Islet precursor cell (in vitro differentiated cells): ENCODE measurements around the gene EHD1.

Experiments used
- DNase-seq: peaks from one replicate; pipeline ENCODE4 v3.0.0-alpha.2; 2018

The EHD1 gene

DNA sequence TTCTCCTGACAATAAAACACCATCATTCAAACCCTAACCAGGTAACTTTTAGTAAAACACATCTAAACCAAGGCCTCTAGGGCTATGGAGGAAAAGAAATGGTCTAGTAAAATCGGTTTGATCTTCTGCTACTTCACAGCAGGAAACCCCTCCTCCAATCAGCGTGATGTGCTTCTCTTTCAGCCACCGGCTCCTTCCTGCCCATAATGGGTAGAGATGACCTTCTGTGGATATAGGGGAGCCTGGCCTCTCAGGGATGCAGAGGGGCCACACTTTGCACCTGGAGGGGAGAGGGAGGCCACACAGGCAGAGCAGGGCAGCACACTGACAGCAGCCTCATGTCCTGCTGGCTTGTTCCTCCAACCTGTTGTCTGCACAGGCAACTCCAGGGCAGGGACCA is 6.9 kb downstream of the EHD1 start:
- no peak for DNase-seq

DNA sequence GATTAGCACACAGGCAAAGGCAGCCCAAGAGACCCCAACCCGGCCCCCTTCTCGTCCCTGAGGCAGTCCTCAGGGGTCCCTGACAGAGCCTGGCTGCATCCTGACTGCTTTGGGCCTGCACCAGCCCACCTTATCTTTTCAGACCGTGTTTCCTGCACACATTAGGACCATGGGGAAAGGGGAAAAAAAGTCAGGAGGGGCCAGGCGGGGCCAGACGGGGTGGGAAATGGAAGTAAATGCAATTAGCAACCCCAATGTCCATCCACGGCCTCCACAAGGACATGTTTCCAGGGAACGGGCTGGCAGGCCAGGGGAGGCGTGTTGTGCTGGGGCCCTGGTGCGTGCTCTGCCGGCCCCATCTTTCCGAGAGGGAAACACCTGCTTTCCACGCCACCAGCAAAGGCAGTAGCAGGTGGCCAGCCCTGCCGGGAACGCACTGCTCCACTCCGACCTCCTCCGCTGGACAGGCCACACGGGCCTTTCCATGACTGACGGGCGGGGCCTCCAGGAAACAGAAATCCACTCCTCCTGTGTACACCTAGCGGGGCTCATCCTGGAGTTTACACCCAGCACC is 7.4 kb downstream of the EHD1 start:
- no peak for DNase-seq

DNA sequence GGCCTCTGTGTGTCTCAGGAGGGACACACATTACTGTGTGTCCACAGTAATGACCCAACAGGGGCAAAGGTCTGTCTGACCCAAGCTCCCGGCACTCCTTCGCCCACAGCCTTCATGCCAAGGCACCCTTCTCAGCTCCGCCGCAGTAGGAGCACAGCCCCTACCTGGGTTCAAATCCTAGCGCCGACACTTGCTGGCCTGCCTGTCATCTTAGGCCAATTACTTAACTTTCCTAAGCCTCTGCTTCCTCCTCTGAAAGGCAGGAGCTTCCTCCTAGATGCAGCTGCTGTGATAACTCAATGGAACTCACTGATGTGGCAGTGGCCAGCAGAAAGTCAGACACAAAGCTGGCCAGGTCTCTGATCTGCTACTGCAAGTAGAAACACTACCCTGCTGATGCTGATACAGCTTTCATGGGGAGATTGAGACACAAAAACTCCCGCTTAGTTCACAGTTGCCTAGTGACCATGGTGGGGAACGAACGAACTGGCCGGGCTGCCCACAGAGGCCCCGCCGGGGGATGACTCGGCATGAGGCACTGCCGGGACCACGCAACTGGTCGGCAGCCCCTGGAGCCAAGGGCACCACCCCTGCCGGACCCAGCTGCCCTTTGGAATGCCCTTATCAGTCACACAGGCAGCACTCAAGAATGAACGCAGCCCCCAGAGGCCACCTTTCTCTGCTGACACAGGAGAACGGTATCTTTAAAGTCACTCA is 8.1 kb downstream of the EHD1 start:
- peak; percentile 84 for DNase-seq

DNA sequence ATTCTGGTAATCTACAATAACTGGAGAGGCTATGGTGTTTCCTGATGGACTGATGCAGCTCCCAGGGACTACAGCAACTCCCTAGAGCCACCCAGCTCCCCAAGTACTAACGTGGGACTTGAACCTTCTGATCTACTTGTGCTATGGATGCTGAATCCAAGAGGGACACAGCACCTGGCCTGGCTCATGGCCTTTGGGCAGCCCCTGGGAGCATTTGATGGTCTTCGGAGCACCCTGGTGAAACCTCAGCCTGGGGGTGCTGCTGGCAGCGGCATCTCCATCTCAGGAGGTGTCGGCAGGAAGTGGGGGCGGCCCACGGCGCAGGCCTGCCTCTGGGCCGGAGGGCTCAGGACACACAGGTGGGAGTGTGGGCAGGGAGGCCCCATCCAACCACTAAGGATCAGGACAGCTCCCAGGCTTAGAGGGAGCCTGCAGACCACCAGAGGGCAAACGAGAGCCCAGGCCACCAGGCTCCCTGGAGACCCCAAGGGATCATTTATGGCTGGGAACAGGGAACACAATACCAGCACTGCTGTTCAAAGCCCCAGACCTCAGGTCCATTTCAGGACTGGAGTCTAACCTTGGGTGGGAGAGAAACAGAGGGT is 8.7 kb downstream of the EHD1 start:
- DNase-seq: no peak

DNA sequence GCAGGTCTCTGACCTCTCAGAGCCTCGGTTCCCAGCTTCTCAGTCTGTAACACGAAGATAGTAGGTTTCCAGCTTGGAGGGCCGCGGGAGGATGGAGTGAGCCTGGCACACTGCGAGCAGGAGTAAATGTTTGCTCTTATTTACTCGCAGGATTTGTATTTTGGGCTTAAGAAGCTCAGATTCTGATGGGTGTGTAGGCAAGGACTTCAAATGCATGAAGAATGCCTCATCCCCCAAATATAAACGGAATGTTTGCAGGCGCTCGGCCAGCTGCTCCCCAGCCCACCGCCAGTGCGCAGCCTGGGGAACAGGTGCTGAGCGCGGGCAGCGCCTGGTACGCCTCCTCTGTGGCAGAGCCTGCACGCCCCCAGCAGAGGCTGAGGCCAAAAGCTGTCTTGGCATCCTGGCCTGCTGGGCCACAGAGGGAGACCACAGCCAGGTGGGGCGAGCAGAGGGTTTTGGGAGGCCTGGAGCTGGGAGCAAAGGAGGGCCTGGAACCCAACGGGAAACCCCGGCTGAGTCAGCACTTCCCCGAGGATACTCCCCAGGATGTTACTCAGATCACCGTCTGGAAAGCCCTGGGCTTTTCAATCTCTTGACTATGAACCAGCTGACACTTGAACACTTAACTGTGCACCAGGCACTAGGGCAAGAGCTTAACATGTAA is 9.4 kb downstream of the EHD1 start:
- no peak for DNase-seq

DNA sequence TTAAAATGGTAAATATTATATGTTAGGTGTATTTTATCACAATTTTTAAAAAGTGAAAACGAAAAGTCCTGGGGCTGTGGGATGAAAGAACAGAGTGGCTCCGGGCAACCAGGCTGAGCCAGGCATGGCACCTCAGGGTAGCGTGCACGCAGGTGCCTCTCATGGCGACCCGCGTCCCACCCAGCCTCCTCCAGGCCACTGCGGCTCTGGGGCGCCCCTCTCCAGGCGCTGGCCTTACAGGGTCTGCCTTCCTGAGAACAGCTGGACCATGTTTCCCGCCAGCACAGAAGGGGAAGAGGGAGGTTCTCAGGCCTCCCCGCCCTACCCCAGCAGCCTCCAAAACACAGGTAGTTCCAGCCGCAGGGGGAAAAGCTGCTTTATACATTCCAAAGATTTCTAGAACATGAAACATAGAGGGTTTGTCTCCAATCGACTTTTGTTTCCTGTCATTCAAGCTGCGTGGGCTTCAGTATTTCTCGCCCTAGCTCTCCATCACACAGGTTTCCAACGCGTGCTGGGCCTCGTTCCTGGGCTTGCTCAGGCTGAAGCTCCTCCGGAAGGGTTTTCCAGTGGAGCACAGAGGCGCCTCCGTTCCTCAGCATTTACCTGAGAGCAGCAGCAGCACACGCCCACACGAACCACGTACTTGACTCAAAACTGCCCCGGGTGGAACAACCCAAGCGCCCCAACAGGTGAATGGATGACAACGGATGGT is 10.5 kb downstream of the EHD1 start:
- no peak for DNase-seq

DNA sequence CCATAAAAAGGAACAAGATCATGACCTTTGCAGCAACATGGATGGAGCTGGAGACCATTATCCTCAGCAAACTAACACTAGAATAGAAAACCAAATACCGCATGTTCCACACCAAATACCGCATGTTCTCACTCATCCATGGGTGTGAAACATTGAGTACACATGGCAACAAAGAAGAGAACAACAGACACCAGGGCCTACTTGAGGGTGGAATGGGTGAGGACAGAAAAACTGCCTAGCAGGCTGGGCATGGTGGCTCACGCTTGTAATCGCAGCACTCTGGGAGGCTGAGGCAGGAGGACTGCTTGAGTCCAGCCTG is 12.3 kb downstream of the EHD1 start:
- DNase-seq: no peak

DNA sequence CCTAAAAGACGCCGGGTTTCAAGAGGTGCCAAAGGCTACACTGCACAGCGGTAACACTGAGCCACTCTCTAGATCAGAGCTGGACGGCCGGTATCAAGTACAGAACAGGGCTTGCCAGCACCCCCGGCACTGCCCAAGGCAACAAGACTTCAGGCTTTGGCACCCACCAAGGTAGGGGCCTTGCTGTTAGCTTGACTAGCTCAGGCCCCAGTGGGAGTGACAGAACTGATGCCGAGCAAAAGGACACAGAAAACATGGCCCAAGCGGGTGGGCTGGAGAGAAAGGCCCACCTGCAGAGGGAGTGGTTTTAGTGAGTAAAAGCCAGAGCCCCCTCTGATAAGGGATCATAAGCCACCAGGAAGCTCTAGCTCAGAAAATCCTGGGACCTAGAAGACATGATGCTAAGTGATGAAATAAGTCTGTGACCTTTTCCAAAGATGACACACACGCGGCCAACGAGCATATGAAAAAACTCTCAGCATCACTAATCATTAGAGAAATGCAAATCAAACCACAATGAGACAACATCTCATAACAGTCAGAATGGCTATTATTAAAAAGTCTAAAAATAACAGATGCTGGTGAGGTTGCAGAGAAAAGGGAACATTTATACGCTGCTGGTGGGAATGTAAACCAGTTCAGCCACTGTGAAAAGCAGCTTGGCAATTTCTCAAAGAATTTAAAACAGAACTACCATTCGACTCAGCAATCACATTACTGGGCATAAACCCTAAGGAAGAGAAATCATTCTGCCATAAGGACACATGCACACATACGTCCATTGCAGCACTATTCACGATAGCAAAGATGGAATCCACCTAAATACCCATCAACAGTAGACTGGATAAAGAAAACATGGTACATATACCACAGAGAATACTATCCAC is 12.9 kb downstream of the EHD1 start:
- DNase-seq: no peak

DNA sequence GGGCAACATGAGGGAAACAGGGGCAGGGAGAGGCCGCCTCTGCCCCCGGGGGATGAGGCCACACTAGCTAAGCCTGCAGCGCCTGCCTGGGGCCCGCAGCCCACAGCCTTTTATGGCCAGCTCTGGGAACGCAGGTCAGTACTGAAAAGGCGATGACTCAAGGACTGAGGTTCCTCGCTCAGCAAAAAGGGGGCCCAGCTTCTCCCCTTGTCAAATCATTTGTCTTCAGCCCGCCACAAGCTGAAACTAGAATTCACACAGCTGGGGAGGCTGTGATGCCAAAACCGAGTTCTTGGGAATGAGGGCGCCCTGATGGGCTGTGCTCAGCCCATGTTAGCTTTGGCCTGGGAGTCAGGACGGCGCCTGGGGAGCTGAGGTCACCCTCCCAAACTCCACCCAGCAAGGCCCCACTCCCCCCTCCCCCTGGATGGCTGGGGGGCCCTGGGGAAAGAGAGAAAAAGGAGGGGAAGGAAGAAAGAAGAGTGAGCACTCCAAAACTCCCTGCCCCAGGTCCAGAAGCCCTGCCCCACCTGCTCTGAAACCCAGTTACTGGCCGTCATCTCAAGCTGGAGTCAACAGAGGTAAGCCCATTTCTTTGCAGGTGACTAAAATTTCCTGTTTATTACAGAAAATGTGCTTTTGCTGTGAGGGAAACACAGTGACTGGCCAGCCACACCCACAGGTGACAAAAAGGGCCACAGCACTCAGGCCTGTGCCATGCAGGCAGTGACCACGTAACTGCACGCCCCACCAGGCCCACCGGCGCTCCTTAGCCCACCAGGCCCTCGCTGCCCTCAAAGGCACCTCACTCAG is 13.7 kb downstream of the EHD1 start:
- peak; percentile 82 for DNase-seq

DNA sequence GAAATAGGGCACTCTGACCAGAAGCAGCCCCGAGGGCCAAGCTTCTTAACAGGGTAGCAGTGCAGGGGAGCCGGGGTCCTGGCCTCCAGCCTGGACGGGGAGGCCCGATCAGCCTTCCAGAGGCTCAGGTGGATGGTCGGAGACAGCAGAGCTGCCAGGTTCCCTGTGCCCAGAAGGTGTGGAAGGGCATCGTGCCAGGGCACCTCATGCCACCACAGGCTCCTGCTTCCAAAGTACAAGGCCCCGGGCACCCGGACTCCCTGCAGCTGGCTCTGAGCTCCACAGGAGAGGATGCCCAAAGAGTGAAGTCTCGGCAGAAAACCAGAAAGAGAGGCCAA is 14.3 kb downstream of the EHD1 start:
- no peak for DNase-seq

DNA sequence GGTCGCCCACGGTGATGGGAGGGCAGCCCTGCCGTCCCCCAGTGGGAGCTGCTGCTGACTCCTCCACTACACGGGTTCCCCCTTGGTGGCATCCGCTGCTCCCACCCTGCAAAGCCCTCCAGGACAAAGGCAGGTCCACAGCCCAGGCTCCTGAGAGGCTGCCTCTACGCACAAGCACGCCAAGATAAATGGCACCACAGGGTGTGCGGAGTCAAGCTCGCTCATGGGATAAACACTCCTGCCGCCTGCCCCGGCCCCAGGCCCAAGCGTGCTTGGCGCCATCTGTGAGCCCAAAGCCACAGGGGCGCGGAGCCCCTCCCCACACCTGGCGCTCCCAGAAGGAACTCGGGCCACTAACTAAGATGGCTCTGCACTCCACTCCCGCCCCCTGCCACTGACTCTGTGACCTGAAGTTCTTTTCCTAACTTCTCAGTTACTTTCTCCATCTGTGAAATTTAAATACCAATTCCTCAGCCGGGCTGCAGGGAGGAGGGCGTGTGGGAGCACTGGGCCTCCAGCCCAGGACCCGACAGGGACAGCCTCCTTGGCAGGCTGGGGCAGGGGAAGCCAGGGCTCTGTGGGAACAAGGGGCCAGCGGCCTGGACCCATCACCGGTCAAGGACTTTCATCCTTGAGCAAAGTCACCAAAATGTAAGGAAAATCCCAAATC is 14.9 kb downstream of the EHD1 start:
- no peak for DNase-seq

DNA sequence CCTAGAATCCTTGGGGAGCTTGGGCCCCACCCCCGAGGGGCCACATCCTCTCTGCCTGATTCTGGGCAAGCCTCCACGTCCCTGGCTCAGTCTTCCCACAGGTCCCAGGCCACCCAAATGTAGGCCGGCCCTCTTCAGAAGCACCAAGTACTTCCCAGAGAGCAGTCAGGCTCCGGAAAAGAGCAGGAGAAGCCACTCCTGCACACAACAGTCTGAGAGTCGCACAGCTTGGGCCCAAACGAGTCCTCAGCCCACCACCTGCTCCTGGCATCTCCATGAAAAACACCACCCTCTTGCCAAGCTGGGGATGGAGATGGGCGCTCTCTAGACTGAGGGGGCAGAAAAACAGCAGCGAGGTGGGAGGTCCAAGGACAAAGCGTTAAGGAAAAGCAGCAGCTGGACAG is 15.4 kb downstream of the EHD1 start:
- no peak for DNase-seq

DNA sequence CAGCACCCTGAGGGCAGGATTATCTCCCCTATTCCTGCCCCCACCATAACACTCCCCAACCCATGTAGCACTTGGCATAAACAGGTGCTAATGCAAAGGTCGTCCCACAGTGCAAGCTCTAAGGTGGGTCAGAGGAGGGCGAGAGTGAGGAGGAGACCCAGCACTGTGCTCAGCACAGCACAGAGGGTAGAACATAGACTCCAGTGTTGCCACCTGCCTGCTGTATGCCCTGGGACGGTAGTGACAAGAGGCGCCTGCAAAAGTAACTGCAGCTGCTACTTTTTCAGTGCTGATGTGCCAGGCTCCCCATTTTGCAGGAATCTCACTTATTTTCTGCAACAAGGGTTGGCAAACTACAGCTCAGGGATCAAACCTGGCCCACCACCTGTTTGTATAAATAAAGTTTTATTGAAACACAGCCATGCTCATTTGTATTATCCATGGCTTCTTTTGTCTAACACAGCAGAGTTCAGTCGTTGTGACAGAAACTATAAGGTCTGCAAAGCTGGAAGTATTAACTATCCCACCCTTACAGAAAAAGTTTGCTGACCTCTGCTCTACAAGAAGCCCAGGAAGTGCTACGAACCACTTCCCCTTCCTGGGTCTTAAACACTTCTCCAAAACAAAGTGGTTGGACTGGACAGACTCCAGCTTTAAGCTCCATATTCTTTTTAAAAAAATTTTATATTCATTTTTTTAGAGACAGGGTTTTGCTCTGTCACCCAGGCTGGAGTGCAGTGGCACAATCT is 17.0 kb downstream of the EHD1 start:
- no peak for DNase-seq

DNA sequence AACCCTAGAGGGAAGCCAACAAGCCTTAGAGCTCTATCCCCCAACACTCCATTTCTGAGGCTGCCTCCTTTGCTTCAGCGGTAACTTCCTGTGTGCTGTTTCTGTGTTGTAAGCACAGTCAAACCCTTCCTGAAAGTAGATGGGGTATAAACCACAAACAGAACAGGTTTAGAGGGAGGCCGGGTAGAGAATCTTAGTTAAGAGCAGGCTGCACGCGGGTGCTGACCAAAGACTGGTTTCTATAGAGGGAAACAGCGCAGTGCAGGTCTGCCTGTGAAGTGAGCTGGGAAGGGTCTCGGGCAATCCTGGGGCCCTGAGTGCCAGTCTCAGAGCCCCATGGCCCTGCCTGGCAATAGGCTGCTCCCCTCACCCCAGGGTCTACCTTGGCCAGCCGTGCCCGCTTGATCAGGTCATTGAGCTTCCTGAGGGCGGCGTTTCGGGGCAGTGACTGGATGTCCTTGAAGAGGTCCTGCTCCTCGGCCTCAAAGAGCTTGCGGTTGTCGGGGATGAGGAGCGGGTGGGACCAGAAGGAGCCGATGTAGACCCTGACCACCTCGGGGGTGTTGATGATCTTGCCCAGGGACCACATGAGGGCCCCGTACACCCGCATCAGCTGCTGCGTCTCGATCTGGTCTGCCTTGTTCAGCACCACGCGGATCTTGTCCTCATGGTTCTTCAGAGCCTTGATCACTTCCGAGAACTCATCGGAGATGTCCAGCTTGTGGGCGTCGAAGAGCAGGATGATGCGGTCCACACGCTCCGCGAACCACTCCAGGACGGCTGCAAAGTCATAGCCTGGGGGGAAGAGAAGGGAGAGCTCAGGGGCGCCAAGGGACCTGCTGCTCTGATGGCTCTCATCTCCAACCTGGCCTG is 18.6 kb downstream of the EHD1 start:
- no peak for DNase-seq

DNA sequence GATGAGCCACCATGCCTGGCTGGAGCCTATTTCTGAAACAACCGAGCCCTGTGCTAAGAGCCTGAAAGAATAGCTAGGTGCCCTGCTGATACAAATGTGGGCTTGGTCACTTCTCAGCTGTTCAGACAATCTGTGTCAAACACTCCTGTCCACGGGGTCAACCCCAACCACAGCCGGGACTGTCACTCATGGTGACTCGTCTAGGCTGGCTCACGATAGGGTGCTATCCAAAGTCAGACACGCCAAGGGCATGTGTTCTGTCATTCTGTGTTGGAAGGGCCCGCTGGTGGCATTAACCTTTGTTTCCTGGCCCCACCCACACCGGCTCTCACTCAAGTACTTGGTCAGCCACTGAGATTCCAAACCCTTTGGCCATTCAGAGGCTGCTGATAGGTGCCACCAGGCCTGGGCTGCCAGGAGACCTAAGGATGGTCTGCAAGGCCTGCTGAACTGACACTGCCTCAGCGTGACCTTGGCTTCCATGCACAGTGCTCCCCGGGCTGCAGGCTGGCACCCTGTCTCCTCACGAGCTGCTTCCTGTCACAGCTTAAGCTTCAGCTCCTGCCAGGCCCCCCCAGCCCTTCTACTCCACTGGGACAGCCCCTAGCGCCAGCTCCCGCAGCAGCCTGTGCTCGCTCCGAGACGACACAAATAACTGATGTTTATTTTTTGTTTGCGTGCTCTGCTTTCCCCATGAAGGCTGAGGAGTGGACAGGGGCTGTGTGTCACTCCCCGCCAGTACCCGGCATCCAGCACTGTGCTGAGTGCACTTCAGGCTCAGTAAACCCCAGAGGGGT is 19.8 kb downstream of the EHD1 start:
- no peak for DNase-seq

DNA sequence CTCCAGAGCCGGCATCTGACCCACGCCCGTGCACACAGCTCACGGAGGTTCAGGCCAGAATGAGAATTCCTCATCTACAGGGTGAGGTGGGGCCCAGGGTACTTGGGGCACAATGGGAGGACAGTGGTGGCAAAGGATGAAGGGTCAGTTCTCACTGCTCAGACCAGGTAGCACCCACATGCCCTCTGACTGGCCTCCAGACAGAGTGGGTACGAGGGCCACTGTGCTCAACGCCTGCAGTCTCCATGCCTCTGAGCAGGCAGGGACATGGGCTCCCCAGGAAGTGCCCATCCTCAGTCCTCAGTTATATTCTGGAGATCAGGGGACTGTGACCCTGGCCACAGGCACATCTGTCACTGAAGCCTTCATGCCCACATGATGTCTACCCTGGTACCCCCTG is 20.9 kb downstream of the EHD1 start:
- DNase-seq: no peak

DNA sequence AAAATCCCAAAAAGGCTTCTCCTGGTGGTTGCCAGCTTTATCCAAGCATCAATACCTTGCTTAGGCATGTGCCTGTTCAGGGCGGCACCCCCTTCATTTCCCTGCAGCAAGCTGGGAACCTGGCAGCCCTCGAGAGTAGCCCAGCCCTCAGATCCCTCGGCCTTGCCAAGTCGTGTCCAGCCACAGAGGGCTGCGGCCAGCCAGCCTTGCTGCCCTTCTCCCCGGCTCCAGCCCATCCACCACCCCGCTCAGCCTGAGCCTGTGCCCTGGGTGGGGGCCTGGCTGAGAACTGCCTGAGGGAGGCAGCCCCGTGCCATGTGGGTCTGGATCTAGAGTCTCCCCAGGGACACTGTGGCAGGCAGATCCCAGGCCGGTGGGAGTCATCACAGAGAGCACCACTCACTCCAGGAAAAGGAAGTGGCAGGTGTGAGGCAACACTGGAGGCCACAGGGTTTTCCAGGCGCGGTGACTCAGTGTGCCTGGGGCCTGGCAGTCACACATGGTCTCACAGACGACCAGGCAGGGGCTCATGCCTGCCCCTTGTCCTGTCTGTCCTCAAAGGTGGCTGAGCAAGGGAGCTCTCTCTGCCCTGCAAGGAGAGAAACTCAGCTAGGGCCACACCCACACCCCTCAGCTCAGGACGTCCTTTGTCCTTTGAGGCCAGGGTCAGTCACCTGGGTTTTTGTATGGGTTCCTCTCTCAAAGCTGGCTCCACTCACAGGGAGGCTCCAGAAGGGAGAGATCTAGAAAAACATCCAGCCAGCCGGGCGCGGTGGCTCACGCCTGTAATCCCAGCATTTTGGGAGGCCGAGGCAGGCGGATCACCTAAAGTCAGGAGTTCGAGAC is 21.8 kb downstream of the EHD1 start:
- peak; percentile 96 for DNase-seq
